ENCODE measurements around the gene GID8.

DNA sequence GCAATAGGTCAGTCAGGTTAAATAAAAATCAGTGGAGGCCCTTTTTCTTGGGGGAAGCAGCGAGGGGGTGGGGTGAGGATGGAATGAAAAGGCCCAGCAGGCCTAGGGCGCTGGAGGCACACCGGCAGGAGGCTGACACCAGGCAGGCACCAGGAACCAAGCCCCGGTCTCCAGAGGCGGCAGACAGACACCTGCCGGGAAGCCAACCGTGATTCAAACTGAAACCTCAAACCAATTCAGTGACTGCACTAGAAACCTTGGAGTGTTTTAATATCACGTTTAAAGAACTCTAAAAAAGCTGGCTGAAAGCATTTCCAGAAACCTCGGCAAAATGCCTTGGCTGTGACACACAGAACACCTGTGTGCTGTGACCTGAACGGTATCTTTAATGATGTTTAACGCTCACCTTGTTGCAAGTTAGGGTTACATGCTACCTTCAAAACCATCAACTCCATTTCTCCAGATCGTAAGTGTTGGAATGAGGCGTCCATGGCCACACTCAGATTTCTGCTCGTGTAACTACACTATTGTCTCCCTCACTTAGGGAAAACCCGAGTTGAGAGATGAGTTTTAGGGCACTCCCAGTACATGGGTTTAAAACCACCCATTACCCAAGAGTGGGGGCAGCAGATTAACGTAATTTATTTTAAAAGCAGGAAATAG is 38.8 kb upstream of the GID8 start:
- TF ChIP-seq, protein P1, sequence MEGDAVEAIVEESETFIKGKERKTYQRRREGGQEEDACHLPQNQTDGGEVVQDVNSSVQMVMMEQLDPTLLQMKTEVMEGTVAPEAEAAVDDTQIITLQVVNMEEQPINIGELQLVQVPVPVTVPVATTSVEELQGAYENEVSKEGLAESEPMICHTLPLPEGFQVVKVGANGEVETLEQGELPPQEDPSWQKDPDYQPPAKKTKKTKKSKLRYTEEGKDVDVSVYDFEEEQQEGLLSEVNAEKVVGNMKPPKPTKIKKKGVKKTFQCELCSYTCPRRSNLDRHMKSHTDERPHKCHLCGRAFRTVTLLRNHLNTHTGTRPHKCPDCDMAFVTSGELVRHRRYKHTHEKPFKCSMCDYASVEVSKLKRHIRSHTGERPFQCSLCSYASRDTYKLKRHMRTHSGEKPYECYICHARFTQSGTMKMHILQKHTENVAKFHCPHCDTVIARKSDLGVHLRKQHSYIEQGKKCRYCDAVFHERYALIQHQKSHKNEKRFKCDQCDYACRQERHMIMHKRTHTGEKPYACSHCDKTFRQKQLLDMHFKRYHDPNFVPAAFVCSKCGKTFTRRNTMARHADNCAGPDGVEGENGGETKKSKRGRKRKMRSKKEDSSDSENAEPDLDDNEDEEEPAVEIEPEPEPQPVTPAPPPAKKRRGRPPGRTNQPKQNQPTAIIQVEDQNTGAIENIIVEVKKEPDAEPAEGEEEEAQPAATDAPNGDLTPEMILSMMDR (IDR thresholded peaks at IDR 0.05; ENCODE audit: low read depth, low read length, missing input control) = no peak
- TF ChIP-seq RAD21 (IDR thresholded peaks at IDR 0.05) (no peak), RXRA (IDR thresholded peaks at IDR 0.05) (no peak), TAF1 (conservative IDR thresholded peaks at IDR 0.05) (no peak), YY1 (IDR thresholded peaks at IDR 0.05) (no peak), EGR1 (IDR thresholded peaks at IDR 0.05; ENCODE audit: low read depth in 2 of 2) (no peak), NR2F2 (IDR thresholded peaks at IDR 0.05) (no peak), HNF4G (IDR thresholded peaks at IDR 0.05) (no peak), SP1 (IDR thresholded peaks at IDR 0.05) (no peak), GABPA (IDR thresholded peaks at IDR 0.05 in 1 of 2, conservative IDR thresholded peaks at IDR 0.05 in 1 of 2) (no peak), JUND (IDR thresholded peaks at IDR 0.05) (no peak)
- TF ChIP-seq, protein P2, sequence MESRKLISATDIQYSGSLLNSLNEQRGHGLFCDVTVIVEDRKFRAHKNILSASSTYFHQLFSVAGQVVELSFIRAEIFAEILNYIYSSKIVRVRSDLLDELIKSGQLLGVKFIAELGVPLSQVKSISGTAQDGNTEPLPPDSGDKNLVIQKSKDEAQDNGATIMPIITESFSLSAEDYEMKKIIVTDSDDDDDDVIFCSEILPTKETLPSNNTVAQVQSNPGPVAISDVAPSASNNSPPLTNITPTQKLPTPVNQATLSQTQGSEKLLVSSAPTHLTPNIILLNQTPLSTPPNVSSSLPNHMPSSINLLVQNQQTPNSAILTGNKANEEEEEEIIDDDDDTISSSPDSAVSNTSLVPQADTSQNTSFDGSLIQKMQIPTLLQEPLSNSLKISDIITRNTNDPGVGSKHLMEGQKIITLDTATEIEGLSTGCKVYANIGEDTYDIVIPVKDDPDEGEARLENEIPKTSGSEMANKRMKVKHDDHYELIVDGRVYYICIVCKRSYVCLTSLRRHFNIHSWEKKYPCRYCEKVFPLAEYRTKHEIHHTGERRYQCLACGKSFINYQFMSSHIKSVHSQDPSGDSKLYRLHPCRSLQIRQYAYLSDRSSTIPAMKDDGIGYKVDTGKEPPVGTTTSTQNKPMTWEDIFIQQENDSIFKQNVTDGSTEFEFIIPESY (IDR thresholded peaks at IDR 0.05) = no peak
- TF ChIP-seq, protein P3, sequence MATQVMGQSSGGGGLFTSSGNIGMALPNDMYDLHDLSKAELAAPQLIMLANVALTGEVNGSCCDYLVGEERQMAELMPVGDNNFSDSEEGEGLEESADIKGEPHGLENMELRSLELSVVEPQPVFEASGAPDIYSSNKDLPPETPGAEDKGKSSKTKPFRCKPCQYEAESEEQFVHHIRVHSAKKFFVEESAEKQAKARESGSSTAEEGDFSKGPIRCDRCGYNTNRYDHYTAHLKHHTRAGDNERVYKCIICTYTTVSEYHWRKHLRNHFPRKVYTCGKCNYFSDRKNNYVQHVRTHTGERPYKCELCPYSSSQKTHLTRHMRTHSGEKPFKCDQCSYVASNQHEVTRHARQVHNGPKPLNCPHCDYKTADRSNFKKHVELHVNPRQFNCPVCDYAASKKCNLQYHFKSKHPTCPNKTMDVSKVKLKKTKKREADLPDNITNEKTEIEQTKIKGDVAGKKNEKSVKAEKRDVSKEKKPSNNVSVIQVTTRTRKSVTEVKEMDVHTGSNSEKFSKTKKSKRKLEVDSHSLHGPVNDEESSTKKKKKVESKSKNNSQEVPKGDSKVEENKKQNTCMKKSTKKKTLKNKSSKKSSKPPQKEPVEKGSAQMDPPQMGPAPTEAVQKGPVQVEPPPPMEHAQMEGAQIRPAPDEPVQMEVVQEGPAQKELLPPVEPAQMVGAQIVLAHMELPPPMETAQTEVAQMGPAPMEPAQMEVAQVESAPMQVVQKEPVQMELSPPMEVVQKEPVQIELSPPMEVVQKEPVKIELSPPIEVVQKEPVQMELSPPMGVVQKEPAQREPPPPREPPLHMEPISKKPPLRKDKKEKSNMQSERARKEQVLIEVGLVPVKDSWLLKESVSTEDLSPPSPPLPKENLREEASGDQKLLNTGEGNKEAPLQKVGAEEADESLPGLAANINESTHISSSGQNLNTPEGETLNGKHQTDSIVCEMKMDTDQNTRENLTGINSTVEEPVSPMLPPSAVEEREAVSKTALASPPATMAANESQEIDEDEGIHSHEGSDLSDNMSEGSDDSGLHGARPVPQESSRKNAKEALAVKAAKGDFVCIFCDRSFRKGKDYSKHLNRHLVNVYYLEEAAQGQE (IDR thresholded peaks at IDR 0.05) = no peak

Data from liver (tissue), 3 donors.